Measurements from ENCODE around the gene ATAD3A.
"Not testable (repeated sequence)": the region's sequence is repeated elsewhere in the genome, so short reads cannot be mapped to it uniquely, and the experiment has no call there.

Gene ATAD3A

DNA sequence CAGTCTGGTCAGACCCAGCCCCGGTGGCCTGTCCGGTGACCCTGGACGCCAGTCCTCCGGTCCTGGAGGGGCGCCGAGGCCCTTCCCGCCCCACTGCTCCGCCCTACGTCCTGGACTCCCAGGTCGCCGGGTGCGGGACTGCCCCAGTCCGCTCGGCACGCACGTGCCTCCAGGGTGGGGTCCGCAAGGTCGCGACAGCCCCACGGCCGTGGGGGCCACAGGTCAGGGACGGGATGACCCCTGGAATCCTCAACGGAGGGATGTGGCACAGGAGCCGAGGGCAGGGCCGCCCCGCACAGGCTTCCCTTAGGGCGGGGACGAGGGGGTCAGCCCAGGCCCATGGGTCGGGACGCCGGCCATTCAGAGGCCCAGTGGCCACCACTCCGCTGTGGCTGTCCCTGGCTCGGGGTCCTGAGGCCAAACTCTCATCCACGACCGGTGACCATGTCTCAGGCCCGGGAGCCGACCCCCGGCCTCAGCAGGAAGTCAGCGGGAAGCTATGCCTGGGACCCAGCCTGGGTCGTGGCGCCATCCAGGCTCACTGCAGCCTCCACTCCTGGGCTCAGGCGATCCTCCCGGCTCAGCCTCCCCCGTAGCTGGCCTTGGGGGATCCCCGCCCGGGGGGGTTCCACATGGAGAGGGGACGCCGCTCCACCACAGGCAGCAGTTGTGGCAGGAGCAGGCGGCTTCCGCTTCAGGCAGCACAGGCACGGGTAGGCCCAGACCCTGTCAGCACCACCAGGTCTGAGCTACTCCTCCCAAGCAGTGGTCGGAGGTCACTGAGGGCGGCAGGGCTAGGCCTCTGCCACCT is 29.1 kb downstream of the ATAD3A start:
- no peak for DNase-seq

DNA sequence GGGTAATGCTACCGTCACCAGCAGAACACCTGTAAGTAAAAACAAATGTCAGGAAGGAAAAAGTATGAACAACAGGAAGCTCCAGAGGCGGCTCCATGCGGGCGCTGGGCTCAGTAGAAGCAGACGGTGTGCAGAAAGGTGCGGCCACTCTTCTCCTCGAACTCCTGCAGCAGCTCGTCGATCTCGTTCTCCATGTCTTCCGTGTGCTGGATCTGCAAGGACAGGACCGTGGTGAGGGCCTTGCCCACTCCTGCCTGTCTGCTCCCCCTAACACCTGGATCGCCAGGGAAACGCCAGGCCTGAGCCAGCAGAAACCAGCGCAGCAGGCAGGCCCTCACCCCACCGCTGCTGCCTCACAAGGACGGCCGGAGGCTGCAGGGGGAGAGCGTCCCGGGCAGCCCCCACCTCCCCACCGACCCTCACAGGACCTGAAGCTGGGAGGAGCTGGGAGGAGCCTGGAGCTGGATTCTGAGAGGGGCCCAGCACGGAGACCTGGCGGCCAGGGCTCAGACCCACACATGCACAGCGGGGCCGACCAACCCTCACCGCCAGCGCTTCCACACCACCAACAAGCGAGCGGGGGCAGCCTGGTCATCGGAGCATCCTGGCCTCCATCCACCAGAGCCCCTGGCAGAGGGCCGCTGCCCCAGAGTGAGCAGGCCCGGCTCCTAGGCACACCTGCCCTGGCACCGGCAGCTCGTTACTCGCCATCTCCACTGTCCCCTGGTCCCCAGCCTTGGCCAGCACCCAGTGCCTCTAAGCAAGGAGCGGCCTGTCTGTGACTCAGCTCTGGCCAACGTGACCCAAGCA is 30.2 kb downstream of the ATAD3A start:
- DNase-seq, result no peak

DNA sequence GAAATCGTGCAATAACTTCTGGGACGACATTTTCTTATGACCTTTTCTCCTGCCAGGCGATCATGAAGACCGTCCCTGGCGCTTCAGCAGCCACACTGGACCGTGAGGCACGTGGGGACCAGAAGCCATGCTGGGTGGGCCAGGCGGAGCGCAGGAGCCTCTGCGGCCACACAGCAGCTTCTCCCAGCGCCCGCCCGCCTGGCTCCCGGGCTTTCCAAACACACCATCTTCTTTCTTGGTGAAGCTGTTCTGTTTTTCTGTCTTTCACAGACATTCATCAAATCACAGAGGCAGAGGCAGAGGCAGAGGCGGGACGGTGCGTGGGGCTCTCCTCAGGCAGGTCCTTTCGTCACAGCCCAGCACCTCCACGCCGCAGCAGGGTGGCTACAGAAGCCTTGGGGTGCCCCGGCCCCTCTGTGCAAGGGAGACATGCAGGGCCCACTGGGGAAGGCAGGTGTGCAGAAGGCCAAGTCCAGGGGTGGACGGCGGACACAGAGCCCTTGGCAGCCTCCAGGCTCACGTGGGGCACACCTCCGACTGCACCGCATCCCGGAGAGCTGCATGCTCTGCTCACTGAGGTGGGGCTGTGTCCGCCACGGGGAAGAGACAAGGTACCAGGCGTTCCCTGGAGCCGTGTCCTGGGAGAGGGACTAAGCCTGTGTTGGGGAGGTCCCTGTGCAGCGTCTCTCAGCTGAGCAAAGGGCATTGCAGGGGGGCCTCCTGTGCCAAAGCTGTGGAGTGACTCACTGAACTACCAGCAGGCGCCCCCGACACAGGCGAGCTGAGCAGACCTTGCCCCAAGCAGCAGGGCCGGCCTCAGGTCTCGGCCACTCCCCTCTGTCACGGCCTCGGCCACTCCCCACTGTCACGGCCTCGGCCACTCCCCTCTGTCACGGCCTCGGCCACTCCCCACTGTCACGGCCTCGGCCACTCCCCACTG is 31.1 kb downstream of the ATAD3A start:
- DNase-seq, result no peak

DNA sequence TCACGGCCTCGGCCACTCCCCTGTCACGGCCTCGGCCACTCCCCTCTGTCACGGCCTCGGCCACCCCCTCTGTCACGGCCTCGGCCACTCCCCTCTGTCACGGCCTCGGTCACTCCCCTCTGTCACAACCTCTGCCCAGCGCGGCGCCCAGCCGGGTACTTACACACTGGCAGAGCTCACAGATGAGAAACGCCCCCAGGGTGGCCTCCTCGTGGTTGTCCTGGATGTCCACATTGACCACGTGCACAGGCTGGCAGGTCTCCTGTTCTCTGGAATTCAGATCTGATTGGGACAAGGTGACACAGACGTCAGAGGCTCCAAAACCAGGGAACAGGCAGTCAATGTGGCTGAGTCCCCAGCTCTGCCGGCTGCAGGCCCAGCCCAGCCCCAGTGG is 31.7 kb downstream of the ATAD3A start:
- DNase-seq, result no peak

DNA sequence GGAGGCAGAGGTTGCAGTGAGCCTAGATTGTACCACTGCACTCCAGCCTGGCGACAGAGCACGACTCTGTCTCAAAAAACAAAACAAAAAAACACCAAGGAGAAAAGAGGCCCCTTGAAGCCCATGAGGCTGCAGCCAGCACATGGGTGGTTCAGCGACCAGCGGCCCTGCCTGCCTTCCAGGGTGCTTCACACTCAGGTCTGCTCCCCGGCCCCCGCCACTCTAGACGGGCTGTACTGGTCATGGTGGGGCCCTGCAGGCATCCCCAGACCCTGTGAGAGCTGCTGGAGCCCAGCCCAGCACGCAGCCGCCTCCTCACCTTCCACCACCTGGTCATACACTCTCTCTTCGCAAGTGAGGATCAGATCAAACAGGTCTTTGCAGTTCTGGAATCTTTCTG is 32.6 kb downstream of the ATAD3A start:
- DNase-seq, result no peak

DNA sequence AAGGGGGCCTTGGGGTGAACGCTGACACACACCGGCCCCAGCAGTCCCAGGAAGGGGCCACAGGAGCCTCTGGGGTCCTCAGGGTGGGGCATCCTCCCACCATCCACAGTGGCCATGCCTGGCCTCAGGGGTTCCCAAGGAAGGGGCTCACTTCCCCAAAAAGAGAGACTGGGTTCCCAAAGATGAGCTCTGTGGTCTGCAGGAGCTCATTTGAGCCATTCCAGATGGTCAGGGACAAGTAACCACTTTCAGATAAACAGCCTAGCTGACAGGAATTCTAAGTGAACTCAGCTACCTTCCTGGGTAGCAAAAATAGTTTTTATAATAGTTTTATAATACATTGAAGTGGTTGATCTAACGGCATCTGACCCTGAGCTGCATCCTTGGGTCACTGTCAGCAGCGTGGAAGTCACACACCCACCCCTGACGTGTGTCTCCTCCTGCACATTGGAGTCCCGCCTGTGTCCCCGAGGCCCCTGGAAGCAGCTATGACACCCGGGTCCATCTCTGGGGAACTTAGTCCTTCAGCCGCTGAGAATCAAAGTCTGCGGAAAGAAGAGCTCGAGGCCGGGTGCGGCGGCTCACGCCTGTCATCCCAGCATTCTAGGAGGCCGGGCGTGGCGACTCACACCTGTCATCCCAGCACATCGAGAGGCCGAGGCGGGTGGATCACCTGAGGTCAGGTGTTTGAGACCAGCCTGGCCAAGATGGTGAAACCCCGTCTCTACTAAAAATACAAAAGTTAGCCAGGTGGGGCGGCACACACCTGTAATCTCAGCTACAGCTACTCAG is 34.2 kb downstream of the ATAD3A start:
- no peak for DNase-seq

DNA sequence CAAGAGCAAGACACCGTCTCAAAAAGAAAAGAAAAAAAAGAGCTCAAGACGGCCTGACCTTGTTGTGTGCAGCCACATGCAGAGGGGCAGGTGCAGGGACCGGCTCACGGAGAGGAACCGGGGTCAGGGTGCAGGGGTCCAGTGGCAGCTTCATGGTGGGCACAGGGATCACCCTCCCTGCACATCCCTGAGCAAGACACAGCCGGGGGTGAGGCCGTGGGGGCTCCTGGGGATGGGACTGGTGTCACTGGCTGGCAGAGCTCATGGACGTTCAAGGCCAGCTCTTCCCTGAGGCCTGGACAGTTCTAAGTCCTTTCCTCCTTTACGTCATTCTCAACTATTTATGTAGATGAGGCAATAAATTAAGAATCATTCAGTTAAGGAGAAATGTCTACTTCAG is 35.0 kb downstream of the ATAD3A start:
- DNase-seq, result no peak

DNA sequence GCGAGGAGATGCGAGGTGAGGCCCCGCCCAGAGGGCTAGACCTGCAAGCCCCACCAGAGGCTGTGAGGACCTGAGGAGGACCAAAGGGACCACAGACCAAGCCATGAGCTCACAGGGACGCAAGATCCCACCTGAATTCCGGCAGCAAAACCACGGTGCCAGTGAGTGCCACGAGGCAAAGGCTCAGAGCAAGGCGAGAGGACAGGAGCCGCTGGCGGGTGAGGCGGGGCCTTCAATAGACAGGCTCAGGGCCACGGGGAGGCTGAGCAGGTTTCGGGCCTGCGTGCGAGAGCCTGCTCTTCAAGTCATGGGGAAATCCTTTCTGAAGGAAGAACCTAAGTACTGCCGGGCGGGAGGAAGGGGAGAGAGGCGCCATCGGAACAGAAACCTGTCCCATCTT is 35.5 kb downstream of the ATAD3A start:
- no peak for DNase-seq

DNA sequence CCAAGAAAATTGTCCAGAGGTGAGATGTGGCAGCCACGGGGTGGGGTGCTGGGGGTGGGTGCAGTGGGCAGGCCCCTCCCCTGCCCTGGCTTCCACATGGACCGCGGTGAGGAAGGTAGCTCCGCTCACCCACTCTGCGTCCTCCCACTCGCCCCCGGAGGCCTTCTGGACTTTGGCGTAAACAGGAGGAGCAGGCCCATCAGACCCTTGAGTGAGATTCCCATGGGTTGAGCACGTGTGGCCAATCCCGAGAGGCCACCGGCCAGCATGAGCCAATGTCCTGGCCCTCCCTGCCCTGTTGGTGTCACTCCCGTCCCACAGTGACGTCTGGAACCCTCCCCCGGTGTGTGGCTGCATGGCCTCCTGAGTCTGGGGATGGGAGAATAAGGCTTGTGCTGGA is 36.6 kb downstream of the ATAD3A start:
- no peak for DNase-seq

DNA sequence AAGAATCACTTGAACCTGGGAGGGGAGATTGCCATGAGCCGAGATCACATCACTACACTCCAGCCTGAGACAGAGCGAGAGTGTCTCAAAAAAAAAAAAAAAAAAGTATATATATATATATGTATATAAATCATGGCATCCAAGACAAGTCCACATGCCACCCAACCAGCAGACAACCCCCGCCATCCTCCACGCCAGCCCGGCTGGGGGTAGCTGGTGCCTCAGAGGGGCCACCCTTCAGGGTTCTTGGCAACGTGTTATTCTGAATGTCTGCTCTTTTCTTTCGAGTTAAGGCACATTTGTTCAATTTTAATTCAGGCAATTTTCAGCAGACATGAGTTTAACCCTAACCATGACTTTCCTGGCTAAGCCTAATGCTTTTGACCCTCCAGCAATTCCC is 38.1 kb downstream of the ATAD3A start:
- DNase-seq, result no peak

DNA sequence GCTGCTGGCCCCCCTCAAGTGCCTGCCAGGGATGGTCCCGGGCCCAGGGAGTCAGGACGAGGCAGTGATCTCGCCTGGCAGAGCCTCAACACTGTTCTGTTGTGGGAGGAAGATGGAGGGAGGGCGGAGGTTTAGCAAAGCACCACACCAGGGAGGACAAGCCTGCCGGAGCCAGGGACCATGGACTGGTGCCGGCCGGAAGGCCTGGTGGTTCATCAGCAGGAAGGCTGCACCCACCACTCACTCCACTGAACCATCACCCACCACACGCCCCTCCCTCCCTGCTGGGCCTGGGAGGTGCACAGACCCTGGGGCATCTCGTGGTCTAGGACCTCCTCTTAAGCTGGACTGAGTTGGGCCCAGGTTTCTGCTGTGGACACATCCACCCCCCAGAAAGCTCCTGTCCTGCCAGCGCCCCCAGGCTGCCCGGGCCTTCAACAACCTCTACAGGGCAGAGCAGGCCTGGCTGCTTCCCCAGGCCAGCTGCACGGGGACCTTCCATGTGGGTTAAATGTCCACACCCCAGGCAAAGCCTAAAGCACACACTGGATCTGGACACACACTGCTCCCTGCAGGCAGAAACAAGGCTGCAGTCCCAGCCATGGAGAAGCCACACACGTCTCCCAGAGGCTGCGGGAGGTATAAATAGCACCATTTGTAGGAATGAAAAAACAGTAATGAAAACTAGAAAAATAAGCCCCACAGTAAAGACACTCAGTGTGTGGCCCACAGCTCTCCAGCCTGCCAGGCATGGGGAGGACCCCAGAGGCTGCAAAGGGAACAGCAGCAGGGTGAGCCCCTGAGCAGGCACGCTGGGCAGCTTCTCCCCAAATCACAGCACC is 38.9 kb downstream of the ATAD3A start:
- no peak for DNase-seq

DNA sequence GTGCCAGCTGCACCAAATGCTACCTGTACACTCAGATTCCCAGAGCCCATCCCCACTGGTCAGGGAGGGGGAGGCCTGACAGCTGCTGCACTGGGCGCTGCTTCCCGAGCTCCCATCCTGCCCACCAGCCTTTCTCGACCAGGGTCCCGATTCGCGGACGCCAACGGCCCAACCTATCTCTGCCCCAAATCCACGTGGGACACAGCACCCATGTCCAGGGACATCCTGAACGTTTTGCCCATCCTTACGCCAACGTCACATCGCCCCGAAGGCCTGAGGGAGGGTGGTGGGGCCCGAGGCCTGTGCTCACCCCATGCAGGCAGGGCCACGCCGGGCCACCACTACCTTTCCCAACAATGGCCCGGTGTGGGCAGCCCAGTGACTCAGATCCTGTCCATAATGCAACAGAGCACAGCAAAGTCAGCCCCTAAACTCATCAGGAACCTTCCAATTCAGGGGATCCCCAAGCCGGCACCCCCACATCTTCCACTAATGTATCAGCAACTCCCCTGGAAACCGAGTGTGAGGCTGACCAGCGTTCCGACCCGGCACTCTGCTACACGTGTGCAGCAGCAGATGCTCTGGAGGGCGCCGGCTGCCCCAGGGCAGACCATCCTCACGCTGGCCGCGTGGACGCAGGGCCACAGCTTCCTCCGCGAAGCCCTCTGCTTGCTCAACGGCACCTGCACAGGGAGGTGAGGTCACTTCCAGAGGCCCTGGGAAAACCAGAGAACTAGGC is 39.7 kb downstream of the ATAD3A start:
- DNase-seq, result no peak

DNA sequence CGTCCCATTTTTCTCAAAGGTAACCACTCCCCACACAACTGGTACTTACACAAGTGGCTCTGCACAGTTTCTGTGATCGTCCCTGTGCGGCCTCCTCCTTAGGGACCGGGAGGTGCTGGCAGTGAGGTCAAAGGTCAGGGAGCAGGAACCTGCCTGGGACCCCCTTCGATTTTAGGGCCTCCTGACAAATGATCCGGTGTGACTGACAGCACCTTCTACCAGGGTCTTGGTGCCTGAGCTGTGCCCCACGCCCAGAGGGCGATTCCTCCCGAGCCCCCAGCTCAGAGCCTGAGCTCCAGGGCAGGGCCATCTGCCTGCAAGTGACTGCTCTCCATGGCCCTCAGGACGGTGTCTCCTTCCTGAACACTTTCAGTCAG is 40.3 kb downstream of the ATAD3A start:
- DNase-seq, result no peak

DNA sequence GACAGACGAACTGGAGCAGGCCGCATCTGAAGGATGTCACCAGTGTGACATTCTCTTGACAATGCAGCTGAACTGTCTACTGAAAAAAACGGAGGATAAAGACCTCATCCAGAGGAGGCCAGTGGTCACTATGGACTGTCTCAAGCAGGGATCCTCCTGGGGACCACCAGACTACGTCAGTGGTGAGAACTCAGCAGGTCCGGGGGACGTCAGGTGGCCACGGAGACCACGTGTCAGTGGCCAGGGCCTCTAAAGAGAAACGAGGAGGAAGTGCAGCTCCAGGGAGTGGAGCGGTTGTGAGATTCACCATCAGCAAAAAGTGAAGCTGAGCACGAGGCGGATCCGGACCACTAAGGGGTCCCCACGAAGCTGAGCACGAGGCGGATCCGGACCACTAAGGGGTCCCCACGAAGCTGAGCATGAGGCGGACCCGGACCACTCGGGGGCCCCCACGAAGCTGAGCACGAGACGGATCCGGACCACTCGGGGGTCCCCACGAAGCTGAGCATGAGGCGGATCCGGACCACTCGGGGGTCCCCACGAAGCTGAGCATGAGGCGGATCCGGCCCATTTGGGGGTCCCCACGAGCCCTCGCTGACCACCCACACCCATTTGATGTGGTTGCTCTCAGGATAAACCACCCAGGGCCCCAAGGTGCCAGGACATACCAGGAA is 42.0 kb downstream of the ATAD3A start:
- no peak for DNase-seq

DNA sequence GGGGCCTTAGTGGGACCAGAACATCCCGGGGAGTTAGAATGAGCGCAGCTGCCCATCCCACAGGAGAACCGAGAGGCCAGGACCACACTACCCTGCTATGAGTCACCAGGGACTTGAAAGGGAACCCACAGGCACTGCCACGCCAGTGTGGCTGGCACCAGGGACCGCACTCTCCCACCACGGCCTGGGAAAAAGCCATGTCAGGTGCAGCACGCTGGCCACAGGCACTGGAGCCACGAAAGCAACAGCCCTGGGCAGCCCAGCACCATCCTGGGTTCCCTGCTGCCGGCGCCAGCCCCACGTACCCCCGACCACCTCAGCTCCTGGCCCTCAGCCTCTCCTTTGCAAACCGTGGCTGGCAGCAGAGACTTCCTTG is 42.6 kb downstream of the ATAD3A start:
- DNase-seq, result no peak

DNA sequence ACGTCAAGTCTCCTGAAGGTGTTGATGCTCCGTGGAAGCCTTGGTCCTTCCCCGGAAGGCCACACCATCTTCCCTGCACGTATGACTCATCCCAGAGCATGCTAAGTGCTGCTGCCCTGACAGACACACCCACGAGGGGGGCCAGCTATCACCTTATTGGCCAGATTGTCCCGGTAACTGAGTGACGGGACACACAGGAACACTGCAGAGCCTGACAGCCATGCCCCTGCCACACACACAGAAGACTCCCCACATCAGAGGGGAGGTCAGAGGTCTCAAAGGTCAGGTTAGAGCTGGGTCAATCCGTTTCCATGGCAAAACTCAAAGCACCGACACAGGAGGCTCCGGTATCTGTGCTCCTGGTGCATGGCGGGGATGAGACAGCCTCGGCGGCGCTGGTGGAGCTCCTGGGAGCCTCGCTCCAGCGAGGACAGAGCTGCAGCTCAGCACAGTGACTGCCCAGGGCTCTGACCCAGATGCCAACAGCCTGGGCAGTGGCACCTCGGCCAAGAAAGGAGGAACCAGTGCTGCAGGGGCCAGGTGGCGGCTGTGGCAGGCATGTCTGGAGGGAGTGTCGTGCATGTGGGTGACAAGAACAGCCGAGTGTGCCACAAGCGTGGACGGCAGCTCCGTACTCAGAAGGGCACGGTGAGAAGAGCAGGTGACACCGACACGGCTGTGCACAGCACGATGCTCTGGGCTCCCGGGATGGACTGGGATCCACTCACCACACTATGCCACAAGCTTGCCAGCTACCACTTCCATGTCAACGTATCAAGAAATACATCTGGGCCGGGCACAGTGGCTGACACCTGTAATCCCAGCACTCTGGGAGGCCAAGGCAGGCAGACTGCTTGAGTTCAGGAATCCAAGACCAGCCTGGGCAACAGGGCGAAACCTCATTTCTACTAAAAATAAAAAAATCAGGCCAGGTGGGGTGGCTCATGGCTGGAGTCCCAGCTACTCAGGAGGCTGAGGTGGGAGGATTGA is 43.3 kb downstream of the ATAD3A start:
- DNase-seq, result no peak

DNA sequence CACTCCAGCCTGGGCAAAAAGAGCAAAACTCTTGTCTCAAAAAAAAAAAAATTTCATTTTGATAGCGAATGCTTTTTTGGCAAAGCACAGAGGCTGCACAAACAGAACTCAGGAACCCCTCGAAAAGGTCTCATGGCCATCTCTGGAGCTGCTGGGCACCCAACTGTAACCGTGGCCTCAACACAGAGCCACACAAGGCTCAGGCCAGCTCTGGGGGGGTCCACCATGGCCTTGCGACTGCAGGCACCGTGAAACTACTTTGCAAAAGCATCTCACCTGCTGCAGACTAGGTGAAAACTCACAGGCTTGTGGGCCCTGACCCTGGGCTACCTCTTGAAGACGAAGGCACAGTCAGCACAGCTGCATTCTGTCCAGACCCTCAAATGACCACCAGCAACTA is 44.5 kb downstream of the ATAD3A start:
- DNase-seq, result no peak

DNA sequence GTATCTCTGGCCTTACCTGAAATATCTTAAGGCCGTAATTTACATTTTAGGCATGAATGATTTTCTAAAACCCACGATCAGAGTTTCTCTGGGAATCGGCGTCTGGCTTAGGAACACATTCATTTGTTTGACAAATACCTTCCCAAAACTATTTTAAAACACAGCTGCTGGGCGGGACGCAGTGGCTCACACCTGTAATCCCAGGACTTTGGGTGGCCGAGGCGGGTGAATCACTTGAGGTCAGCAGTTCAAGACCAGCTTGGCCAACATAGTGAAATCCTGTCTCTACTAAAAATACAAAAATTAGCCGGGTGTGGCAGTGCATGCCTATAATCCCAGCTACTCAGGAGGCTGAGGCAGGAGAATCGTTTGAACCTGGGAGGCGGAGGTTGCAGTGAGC is 45.0 kb downstream of the ATAD3A start:
- DNase-seq, result not testable (repeated sequence)

DNA sequence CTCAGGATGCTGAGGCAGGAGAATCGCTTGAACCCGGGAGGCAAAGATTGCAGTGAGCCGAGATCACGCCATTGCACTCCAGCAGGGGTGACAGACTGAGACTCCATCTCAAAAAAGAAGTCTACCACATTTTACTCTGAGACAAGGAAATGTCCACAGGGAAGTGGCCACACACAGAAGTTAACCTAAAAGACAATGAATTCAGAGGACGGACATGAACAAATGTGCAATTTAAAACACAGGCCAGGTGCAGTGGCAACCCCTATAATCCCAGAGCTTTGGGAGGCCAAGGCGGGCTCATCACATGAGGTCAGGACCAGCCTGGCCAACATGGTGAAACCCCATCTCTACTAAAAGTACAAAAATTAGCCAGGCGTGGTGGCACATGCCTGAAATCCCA is 45.7 kb downstream of the ATAD3A start:
- DNase-seq, result not testable (repeated sequence)

Data from NCI-H187 treated with DMSO at 0.1 percent for 48 hours (cell line).